Fibroblast of villous mesenchyme (primary cell): Measurements from ENCODE around the gene CRYGN. TPM values are rescaled to one million over a fixed set of nuclear protein-coding genes. Genes with fewer than 3 reads are reported as not detected.

ENCODE experiments used
- DNase-seq: peaks from one replicate; pipeline ENCODE4 v3.0.0-alpha.2; 2010; ENCODE audit warnings: low read depth
- H3K4me3 ChIP-seq: 2 replicates; pipeline ENCODE4 v1.5.1; 2011; ENCODE audit warnings: low read depth, mild to moderate bottlenecking, low read length
- total RNA-seq: library from RNA; depleted of rRNA; stranded (reverse); fragments of >200 nt; gene quantifications from 2 replicates; pipeline ENCODE4 v1.2.3, GENCODE V29; 2012
- TF ChIP-seq, protein P1 (sequence below): IDR thresholded peaks from 2 replicates; pipeline ENCODE4 v1.5.1; 2012; ENCODE audit warnings: low read depth, mild to moderate bottlenecking, low read length; ENCODE audit not compliant: insufficient read depth

Gene CRYGN
- total RNA-seq, 1 donor: under 0.01 TPM

DNA sequence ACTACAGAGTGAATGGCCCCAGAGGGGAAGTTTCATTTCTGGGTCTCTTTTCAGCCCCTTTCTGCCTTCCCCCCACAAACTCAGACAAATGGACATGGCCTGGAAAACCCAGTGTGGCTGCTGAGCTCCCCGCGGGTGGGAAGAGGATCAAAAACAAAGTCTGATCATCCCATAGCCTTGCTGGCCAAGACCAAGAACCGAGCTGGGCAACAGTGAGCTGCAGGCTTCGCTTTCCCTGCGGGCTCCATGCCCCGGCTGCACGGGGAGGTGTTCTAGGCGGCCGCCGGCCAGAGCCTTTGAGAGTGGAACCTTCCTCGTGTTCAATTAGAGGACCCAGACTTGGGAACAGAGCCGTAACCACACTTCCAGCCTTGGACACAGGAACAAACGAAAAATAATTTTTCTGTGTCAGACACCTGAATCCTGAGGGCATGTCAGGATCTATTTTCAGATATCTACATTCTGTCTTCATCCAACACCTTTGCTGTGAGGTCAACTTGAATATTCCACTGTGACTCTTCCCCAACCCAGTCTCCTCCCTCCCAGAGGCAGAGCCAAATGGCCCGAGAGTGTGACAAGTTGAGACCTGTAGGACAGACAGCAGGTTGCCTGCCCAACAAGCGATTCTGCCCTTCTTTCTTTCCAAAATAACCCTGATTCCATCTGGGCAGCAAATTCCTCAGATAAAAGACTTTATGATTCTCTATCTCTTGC is 56.1 kb downstream of the CRYGN start:
- H3K4me3 ChIP-seq: no peak overlapping the region
- DNase-seq: no peak
- TF ChIP-seq, protein P1, sequence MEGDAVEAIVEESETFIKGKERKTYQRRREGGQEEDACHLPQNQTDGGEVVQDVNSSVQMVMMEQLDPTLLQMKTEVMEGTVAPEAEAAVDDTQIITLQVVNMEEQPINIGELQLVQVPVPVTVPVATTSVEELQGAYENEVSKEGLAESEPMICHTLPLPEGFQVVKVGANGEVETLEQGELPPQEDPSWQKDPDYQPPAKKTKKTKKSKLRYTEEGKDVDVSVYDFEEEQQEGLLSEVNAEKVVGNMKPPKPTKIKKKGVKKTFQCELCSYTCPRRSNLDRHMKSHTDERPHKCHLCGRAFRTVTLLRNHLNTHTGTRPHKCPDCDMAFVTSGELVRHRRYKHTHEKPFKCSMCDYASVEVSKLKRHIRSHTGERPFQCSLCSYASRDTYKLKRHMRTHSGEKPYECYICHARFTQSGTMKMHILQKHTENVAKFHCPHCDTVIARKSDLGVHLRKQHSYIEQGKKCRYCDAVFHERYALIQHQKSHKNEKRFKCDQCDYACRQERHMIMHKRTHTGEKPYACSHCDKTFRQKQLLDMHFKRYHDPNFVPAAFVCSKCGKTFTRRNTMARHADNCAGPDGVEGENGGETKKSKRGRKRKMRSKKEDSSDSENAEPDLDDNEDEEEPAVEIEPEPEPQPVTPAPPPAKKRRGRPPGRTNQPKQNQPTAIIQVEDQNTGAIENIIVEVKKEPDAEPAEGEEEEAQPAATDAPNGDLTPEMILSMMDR: no peak

- DNase-seq: no peak
- TF ChIP-seq, protein P1: no peak
- H3K4me3 ChIP-seq: no peak overlapping the region
These were observed 57.7 kb downstream of the CRYGN start for GRCh38 chr7:151382079-151382885.

DNA sequence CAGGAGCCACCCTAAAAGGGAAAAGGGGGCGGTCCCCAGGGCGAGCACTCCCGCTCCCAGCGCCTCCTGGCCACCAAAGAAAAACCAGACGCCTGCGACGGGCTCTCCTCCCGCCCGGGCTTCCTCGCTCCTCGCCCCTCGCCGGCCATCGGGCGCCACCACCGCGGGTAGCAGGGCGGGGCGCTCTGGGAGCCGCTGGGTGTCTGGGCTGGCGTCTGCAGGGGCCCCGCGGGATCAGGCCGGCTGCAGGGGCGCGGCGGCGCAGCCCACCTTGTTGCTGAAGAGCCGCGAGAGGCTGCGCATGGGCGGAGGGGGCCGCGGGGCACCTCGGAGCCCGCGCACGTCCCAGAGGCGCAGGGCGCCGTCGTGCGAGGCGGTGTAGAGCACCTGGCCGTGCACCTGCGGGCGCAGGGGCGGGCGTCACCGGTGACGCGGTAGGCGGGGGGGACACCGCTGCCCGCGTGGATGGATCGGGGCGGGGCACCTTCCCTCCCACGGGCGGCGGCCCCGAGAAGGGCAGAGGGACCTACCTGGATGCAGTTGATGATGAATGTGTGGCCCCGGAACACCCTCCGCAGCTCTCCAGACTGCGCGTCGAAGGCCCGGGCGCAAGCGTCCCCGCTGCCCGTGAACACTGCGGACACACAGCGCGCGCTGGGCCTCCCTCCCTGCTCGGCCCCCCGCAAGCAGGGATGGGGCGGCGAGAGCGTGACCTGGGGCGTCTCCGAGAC is 58.4 kb downstream of the CRYGN start:
- TF ChIP-seq, protein P1: no peak
- no peak overlapping the region for H3K4me3 ChIP-seq

GRCh38 chr7:151381098-151381347 is 58.9 kb downstream of the CRYGN start:
- no peak for DNase-seq
- TF ChIP-seq, protein P1: no peak
- no peak overlapping the region for H3K4me3 ChIP-seq

More for the DNA sequence above, 58.4 kb downstream of the CRYGN start:
- no peak for DNase-seq

- DNase-seq: no peak
- TF ChIP-seq, protein P1: no peak
- no peak overlapping the region for H3K4me3 ChIP-seq
These were observed 59.5 kb downstream of the CRYGN start for GRCh38 chr7:151380199-151381097.

DNA sequence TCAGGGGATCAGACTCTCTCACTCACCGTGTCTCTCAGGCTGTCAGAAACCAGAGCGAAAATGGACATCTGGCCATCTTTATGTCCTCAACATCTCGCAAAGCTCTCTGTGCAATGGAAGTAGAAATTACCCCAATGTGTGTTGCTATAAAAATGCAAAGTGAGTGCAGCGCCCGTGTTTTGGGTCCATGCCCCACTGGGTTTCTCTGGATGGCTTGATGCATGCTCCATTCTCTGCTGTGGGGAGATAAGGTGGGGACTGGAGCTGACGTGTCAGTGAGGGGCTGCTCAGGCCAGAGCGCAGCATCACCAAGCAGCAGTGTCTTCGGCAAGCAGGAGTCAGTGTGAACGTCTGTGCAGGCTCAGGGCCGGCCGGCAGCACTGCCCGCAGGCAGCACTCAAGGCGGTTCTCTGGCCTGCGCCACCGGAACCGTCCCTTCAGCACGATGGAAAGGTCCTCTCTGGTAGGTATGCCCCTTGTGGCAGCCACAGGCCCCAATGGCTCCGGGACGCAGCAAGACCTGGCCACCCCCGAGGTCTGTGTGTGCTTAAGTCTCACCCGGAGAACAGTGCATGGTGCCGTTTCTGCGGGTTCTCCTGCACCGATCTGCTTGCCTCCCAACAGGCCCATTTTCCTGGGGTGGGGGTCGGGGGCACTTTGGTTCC is 60.3 kb downstream of the CRYGN start:
- TF ChIP-seq, protein P1: no peak
- H3K4me3 ChIP-seq: no peak overlapping the region
- no peak for DNase-seq
